Measurements from ENCODE around the gene TOPBP1. TPM values are rescaled to one million over a fixed set of nuclear protein-coding genes. Genes with fewer than 3 reads are reported as not detected.
A peak's percentile ranks its signal among the peaks of the same experiment; 100 is the strongest.
"Not testable (repeated sequence)": the region's sequence is repeated elsewhere in the genome, so short reads cannot be mapped to it uniquely, and the experiment has no call there.

TOPBP1 gene
- total RNA-seq, 1 experiment from 2014 or later, result 73.0 TPM

DNA sequence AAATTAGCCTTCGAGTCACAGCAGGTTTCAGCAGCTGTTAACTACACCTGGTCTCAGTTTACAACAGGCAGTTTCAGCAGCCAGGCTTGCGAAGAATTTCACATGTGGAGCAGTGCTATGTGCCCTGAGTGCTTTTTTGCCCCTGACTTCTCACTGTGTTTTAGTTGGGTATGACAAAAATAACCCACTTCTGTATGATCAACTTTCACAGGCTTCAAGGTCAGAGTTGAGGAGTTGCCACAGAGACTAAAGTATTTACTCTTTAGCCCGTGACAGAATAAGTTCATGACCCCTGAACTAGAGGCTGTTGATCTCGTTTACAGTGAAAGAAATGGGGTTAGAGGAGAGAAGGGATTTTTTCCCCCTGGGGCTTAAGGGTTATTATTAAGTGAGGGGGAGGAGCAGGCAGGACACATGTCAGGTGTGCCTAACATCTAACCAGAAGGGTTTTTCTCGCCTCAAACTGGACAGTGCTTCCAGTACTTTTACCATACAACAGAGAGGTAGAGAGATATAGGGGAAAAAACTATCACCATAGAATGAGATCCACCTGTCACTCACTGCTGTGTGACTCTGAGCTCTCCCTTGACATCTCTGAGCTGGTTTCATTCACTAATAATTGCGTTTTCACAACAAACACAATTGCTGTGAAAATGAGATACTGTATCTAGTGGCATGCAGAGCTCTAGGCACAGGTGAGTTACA, 14.0 kb upstream of the TOPBP1 start:
- no peak for DNase-seq (ENCODE audit: low read depth)

DNA sequence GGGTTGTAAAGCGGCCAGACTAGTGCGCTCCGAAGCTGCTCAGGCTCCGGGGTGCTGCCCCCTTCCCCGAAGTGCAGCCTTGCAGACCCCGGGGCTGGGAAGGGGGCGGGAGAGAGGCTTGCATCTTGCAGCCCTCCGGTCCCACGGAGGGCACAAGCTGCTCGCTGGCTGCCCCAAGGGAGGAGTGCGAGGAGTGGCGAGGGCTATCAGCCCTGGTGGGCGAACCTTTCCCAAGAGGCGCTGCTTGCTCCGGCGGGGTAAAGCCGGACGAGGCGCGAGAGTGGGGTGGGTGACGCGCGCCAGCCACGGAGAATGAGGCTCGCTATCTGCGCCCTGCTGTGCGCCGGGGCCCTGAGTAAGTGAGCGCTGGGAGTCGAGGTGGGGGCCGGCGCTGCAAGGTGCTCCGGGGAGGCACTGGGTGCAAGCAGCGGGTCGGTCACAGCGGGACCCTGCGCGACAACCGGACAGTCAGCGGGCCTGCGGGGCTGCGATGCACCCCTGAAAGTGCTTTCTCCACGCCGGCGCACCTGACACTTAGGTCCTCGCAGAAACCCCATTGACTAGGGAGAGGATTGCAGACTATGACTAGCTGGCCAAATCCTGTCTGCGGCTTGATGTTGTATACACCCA, 12.7 kb upstream of the TOPBP1 start:
- no peak for DNase-seq (ENCODE audit: low read depth)

DNA sequence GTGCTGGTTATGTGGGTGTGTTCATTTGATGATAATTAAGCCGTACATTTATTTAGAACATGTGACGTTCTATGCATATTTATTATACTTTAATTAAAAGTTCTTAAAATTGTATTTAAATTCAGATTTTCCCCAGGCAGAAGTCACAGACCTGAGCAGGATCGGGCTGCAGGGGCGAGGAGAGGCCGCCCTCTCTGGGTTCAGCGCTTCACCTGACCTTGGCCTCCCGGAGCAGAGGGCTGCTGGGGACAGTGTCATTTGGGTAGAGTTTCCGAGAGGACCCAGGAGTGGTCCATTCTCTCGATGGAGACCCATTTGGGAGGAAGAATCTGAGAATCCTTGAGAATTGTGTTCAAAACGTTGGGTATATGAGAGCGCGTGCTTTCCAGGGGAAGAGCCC, 12.0 kb upstream of the TOPBP1 start:
- no peak for DNase-seq (ENCODE audit: low read depth)

DNA sequence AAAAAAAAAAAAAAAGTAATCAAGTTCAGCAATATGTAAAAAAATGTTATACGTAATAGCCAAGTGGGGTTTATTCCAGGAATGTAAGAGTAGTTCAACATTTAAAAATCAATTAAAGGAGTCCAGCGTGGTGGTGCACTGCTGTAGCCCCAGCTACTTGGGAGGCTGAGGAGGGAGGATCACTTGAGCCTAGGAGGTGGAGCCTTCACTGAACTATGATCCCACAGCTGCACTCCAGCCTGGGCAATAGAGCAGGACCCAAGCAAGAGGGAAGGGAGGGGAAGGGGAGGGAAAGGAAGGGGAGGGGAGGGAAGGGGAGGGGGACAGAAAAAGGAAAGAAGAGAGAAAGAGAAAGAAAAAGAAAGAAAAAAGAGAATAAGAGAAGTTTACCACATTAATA, 10.7 kb upstream of the TOPBP1 start:
- no peak for DNase-seq (ENCODE audit: low read depth)

DNA sequence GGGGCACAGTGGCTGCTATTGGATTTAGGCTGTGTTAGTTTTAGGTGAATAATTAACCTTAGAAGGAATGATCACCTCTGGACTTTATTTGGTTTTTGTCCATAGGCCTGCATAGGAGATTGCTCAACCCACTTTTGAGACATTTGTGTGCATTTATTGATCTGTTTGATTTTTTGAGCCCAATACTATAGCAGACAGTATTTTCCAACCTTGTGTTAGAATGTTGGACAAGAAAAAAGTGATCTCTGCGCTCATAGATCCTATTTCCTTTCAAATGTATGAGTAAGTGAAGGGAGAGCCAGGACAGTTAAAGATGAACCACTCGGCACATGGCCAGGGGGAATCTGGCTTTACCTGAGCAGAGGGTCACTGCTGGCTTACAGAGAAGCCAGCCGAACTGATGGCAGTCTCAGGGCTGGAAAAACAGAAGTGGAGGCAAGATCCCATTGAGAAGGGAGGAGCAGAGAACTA, 8.8 kb upstream of the TOPBP1 start:
- DNase-seq (ENCODE audit: low read depth), result no peak

DNA sequence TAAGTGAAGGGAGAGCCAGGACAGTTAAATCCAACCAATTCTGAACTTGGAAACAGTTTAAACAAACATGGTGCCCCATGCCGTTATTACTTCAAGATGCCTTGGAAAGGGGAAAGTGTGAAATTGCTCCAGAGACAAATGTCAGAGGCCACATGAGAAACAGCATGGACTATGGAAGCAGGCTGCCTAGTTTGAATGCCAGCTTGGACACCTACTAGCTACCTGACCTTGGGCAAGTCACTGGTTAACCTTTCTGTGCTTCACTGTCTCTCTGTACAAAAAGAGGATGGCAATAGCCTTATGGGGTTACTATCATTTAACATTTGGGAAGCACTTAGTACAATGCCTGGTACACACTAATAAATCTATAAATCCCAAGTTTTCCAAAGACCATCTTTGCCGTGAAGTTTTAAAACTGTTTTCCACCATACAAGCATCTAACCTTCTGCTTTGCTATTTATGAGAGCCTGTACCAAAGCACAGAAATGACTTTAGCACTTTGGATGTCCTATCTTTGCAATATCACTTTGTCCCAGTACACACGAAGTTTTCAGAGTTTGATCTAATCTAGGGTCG, 8.3 kb upstream of the TOPBP1 start:
- DNase-seq (ENCODE audit: low read depth), result no peak

DNA sequence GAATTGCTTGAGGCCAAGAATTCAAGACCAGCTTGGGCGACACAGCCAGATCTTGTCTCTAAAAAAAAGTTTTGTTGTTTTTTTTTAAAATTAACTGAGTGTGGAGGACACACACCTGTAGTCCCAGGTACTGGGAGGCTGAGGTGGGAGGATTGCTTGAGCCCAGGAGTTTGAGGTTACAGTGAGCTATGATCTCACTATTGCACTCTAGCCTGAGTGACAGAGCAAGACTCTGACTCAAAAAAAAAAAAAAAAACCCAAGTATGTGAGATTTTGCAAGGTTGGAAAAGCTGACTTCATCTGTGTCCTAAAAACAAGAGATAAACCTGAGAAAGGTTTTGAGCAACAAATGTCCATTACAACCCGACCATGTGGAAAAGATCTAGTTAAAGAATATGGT, 5.4 kb upstream of the TOPBP1 start:
- DNase-seq (ENCODE audit: low read depth), result no peak

DNA sequence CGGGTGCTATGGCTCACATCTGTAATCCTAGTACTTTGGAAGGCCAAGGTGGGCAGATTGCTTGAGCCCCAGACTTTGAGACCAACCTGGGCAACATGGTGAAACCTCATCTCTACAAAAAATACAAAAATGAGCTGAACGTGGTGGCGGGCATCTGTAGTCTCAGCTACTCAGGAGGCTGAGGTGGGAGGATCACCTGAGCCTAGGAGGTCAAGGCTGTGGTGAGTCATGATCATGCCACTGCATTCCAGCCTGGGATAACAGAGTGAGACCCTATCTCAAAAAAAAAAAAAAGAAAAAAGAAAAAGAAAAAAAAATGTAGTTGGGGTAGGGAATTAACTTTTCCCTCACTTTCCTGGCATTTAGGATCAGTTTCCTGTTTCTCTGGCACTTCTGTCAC, 3.4 kb upstream of the TOPBP1 start:
- not testable (repeated sequence) for DNase-seq (ENCODE audit: low read depth)

DNA sequence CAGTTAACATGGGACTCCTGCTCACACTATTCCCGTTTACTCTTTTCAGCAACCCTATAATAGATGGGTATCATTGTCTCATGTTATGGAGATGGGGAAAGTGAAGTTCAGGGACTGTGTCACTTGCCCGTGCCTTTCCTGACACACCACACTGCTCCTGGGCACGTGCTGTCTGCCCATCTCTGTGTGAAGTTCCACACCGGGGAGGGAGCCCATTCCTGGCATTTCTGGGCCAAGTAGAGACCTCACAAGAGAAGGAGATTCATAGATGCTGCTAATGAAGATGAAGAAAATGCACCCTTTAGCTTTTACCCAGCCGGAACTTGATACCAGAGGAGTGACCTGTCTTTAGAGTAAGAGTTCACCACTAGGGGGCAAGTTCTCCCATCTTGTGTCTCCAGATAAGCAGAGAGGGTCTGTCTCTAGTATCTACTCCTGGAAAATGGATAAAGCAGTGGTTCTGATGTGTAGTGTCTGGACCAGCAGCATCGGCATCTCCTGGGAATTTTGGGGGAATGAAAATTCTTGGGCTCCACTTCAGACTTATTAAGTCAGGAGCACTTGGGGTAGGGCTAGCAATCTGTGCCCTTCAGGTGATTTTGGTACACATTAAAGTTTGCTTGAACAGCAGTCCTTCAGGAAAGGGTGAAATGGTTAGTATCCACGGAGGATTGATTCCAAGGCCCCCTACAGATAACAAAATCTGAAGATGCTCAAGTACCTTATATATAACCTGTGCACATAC, 2.0 kb upstream of the TOPBP1 start:
- peak; percentile 69 for DNase-seq (ENCODE audit: low read depth)

DNA sequence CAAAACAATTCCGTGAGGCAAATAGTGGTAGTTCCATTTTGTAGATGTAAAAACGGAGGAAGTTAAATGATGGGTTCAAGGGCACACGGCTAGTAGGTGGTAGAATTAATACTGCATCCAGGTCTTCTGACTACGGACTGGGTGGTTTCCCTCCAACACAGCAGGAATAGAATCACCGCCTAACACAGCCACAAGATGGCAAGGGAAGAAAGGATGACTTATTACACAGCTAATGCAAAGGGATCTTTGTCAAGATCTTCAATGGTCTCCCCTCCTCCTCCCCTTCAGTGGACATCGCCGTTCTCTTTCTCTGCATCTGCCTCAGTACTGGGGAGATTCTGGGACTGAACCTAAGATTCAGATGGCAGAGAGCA, 524 bp upstream of the TOPBP1 start:
- DNase-seq (ENCODE audit: low read depth), result peak; percentile 60

DNA sequence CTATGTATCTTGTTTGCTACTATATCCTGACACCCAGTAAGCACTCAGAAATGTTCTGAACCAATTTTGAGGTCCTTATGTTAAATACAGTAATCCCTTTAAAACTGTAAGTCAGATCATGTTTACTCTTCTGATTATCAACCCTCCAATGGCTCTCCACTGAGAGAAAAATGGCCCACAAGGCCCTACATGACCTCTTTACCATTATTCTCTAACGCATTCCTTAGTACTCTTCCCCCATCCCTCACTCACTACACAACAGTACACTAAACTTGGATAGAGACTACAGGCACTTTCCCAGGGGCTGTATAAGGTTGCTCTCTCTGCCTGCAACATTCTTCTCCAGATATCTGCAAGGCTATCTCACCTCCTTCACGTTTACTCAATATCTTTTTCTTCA, 1.9 kb downstream of the TOPBP1 start:
- no peak for DNase-seq (ENCODE audit: low read depth)

DNA sequence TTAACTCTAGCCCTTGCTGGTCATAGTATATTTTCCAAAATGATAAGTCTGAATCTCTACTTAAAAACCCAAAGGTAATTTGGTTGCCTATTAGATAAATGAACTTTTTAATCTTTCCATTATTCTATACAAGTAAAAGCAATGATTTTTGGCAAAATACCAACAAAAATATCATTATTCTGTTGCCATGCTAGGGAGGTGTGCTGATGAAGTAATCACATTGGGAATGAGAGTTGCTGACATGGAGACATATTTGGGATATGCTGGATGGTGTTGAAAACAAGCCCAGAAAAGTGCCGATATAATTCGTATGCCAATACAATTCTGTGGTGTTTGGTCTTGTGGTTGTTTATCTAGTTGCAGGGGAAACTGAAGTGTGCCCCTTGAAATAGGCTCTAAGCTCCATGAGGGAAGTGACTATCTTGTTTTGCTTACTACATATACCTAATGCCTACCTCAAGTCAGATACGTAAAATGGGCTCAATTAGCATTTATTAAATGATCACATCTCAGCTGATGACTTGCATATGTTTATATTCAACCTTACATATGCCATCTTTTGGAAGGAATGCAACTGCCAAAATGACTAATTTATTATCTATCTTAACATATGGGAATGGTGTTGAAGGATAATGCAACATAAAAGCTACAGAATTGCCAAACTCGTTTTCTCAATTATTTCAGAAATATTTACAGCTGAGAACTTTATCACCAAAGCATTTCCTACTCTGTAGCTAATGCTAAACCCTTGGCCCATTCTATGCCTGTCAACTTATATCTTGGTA, 5.8 kb downstream of the TOPBP1 start:
- DNase-seq (ENCODE audit: low read depth), result no peak

DNA sequence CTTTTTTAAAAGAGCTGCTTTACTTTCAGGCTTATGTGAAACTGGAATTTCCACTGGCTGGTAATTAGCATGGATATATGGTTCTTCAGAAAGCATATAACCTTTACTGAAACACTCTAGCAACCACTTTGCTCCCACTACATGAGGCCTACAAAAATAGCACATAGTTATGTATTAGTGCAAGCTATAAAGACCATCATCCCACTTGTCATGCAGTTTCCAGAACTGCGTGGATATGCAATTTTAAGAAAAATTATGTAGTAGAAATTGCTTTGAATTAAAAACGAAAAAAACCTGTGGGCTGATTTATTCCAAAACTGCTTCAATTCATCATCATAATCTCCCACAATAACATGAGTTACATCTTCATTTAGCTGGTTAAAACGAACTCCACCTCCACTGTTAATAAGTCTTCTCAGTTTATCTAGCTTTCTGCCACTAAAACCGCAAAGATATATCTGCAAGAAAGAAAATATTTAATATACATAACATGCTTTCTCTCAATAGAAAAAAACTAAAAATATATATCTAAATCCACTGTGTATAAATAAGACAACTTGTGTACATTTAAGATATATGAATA, 12.2 kb downstream of the TOPBP1 start:
- no peak for DNase-seq (ENCODE audit: low read depth)

DNA sequence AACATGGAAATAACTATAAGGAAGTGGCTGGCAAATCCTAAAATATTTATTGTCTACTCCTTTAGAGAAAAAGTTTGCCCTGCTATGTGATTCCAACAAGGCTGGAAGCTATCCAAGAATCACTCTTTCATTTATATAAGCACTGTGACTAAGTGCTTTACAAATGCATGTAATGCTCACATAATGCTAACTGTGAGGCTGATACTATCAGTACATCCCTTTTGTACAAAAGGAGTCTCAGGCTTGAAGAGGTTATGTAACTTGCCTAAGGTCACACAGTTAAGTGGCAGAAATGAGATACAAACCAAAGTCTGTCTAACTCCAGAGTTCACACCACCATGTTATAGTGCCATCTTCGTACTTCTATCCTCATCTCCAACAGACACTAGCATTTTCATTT, 17.0 kb downstream of the TOPBP1 start:
- peak; percentile 76 for DNase-seq (ENCODE audit: low read depth)

DNA sequence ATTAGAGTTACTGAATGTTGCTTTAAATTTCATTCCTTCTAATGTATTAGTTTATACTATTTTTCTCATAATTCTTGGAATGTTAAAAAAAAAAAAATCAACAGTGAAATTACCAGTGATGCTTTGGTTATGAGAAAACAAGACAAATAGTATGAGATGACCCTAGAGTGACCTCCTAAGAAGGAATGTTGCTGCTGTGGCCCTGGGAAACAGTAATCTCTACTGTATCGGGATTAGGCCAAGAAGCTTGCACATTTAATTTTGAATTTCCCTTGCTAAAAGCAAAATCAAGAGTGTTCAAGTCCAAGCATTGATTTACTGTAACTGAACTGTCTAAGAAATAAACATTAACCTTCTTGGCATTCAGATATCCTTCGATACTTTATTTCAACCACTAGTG, 18.1 kb downstream of the TOPBP1 start:
- DNase-seq (ENCODE audit: low read depth), result no peak

DNA sequence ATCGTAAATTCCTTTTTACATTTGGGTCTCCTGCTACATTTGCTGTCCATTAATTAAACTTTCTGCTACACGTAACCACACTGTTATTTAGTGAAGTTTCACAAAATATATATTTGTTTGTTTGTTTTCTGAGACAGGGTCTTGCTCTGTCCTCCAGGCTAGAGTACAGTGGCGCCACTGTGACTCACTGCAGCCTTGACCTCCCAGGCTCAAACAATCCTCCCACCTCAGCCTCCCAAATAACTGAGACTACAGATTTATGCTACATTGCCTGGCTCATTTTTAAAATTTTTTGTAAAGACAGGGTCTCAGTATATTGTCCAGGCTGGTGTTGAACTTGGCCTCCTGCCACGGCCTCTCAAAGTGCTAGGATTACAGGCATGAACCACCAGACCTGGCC, 20.5 kb downstream of the TOPBP1 start:
- no peak for DNase-seq (ENCODE audit: low read depth)

DNA sequence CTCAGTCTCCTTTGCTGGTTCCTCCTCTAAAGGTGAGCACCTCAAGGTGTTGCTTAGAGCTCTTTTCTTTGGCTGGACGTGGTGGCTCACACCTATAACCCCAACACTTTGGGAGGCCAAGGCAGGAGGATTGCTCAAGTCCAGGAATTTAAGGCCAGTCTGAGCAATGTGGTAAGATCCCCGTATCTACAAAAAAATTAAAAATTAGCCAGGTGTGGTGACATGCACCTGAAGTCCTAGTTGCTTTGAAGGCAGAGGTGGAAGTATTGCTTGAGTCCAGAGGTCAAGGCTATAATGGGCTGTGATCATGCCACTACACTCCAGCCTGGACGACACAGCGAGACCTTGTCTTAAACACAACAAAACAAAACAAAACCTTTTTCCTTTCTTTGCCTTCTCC, 28.3 kb downstream of the TOPBP1 start:
- no peak for DNase-seq (ENCODE audit: low read depth)

DNA sequence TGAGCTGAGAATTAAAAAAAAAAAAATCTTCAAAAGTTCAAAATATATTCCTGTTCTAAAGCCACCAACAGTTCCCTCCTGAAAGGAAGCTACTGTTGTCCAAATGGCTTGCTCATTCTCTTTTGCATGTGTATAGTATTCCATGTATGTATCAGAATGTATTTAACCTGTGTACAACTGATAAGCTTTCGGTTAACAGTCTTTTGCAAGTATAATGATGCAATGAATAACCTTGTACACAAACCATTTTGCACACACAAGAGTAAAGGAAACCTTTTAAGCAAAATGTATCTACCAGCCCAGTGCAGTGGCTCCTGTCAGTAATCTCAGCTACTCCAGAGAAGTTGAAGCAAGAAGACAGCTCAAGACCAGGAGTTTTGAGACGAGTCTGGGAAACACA, 32.6 kb downstream of the TOPBP1 start:
- DNase-seq (ENCODE audit: low read depth), result no peak

DNA sequence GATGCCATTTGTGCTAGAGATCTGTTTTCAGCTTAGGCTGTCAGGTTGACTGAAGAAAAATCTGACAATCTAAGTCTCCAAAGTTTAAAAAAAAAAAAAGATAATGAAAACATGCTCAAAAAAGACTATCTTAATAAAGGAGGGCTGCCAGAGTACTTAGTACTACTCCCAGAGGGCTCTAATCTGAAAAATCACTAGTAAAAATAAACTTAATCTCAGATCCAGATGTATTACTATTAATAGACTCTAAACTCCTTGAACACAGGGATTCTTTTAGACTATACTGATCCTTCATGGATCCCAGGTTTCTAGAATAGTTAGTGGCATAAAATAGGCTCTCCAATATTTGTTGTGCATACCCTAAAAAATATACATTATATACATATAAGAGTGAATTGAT, 34.0 kb downstream of the TOPBP1 start:
- DNase-seq (ENCODE audit: low read depth), result no peak

DNA sequence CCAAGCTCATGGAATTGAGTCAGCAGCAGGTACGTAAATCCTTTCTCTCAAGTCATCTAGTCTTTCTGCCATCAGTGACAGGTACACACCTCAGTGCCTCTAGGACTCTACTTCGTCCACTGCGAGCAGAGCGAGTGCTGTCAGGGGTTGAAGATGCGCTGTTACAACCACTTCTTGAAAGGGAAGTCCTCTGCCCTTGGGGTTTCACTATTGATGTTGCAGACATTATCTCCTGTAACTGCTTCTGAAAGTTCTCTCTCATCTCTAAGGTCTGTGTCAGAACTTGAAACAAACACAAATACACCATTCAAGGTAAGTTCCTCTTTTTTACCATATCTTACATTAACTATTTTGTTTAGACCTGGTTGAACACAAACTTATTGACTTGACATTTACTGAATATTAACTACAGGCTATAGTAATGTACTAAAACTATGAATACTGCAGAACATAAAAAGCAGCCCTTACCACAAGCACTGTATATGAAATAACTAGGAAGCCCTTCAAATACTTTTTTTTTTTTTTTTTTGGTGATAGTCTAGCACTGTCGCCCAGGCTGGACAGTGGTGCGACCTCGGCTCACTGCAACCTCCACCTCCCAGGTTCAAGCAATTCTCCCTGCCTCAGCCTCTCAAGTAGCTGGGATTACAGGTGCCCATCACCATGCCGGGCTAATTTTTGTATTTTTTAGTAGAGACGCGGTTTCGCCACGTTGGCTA, 41.5 kb downstream of the TOPBP1 start:
- DNase-seq (ENCODE audit: low read depth), result no peak

All from HT1080 (cell line).